ENCODE results near the gene PTPRN2.

DNA sequence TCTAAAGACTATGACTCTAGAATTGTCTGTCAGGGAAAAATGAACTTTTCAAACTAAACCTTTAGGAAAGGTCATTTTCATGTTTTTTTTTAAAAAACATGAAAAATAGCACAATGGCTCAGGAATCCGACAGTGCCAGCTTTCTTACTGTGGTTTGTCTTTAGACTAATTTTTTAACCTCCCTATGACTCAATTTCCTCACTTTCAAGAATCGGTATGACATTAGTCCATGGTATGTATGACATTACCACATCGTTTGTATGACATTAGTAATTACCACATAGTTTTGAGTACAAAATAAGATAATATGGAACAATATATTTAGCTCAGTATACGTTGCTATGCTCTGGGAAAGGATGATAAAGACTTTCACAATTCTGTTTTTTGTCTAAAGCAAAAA, 383.2 kb downstream of the PTPRN2 start:
- TF ChIP-seq, protein P1, sequence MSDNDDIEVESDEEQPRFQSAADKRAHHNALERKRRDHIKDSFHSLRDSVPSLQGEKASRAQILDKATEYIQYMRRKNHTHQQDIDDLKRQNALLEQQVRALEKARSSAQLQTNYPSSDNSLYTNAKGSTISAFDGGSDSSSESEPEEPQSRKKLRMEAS (IDR thresholded peaks at IDR 0.05; ENCODE audit: low read depth, low read length): no peak
- TF ChIP-seq, protein P2, sequence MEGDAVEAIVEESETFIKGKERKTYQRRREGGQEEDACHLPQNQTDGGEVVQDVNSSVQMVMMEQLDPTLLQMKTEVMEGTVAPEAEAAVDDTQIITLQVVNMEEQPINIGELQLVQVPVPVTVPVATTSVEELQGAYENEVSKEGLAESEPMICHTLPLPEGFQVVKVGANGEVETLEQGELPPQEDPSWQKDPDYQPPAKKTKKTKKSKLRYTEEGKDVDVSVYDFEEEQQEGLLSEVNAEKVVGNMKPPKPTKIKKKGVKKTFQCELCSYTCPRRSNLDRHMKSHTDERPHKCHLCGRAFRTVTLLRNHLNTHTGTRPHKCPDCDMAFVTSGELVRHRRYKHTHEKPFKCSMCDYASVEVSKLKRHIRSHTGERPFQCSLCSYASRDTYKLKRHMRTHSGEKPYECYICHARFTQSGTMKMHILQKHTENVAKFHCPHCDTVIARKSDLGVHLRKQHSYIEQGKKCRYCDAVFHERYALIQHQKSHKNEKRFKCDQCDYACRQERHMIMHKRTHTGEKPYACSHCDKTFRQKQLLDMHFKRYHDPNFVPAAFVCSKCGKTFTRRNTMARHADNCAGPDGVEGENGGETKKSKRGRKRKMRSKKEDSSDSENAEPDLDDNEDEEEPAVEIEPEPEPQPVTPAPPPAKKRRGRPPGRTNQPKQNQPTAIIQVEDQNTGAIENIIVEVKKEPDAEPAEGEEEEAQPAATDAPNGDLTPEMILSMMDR (IDR thresholded peaks at IDR 0.05; ENCODE audit: low read depth, low read length): no peak
- no peak for TF ChIP-seq MYC (IDR thresholded peaks at IDR 0.05; ENCODE audit: low read depth, low read length)
